Gastroesophageal sphincter (tissue), 4 donors: Measurements from ENCODE around the gene MAN2A2. TPM values are rescaled to one million over a fixed set of nuclear protein-coding genes. Genes with fewer than 3 reads are reported as not detected.

Experiments used
- ATAC-seq: fragments of 150-250 bp; one replicate; pipeline ENCODE4 v1.9.1; 2016; ENCODE audit warnings: mild to moderate bottlenecking, moderate library complexity
- H3K27ac ChIP-seq, 4 donors: fragments of 200-600 bp; sonication (generic) in 3 of 4; 1 replicate in 3 of 4; 2 replicates in 1 of 4; pipeline ENCODE4 v1.5.1; 2016 to 2019
- H3K27me3 ChIP-seq: fragments of 200-600 bp; sonication (generic); one replicate; pipeline ENCODE4 v1.5.1; 2019
- H3K36me3 ChIP-seq, 2 donors: fragments of 200-600 bp; sonication (generic); one replicate each; pipeline ENCODE4 v1.5.1; 2019; ENCODE audit warnings: control low read depth in 1 of 2
- H3K4me1 ChIP-seq, 3 donors: fragments of 200-600 bp; sonication (generic); 1 replicate in 2 of 3; 2 replicates in 1 of 3; pipeline ENCODE4 v1.5.1; 2016 to 2019; ENCODE audit warnings: control low read depth in 2 of 3
- H3K4me3 ChIP-seq, 2 donors: fragments of 200-600 bp; sonication (generic); one replicate each; pipeline ENCODE4 v1.5.1; 2019; ENCODE audit warnings: mild to moderate bottlenecking in 1 of 2, moderate library complexity in 1 of 2
- H3K9me3 ChIP-seq, 3 donors: fragments of 200-600 bp; sonication (generic); one replicate each; pipeline ENCODE4 v1.5.1; 2017 to 2019; ENCODE audit warnings: control low read depth in 2 of 3
- EP300 ChIP-seq: sonication (generic); formaldehyde crosslinking; IDR thresholded peaks from one replicate; pipeline ENCODE4 v1.6.1; 2017; ENCODE audit warnings: antibody characterized with exemption, mild to moderate bottlenecking
- POLR2A ChIP-seq, 2 donors: fragments of 450-650 bp; IDR thresholded peaks; one replicate each; pipeline ENCODE4 v1.6.1; 2017; ENCODE audit warnings: antibody characterized with exemption in 2 of 2, mild to moderate bottlenecking in 2 of 2, moderate library complexity in 1 of 2
- POLR2AphosphoS5 ChIP-seq: sonication (generic); formaldehyde crosslinking; IDR thresholded peaks from one replicate; pipeline ENCODE4 v1.6.1; 2017; ENCODE audit warnings: antibody characterized with exemption
- WGBS, 2 donors: methylation state at CpG; one replicate each; pipeline ENCODE4 v1.1.5; 2018; ENCODE audit warnings: low coverage in 1 of 2; 5-methylcytosine and 5-hydroxymethylcytosine counted together
- total RNA-seq, 4 donors: library from RNA; depleted of rRNA; stranded (reverse); fragments of >200 nt; gene quantifications; one replicate each; pipeline ENCODE4 v1.1.0, GENCODE V29; 2016
- TF ChIP-seq, protein P1 (sequence below), 4 experiments: fragments of 200-600 bp in 2 of 4; fragments of 450-650 bp in 2 of 4; sonication (generic) in 1 of 4; IDR thresholded peaks; one replicate each; pipeline ENCODE4 v1.5.1; 2017 to 2019; ENCODE audit warnings: antibody characterized with exemption in 4 of 4, mild to moderate bottlenecking in 2 of 4, moderate library complexity in 2 of 4

Gene MAN2A2
- total RNA-seq, 4 donors from 2014 or later: 19.4 to 58.2 (median 44.9) TPM

DNA sequence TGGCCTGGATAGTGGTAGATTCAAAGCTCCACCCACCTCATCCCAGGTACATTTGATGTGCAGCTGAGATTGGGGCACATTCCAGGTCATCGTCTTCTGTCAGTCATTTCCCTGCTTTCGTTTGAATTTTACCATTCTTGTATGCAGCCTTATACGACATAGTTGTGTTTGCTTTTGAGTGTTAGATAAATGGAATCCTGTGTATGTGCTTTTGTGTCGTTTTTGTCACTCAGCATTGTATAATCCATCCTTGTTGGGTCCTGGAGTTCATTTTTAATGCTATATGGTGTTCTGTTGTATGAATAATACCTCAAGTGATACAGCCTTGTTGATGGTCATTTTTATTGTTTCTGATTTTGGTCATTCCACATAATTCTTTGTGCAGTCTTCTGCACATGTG, 58.9 kb downstream of the MAN2A2 start:
- TF ChIP-seq EP300 (no peak), POLR2A (IDR thresholded peaks at IDR 0.05) (no peak), POLR2AphosphoS5 (no peak)
- TF ChIP-seq, protein P1, sequence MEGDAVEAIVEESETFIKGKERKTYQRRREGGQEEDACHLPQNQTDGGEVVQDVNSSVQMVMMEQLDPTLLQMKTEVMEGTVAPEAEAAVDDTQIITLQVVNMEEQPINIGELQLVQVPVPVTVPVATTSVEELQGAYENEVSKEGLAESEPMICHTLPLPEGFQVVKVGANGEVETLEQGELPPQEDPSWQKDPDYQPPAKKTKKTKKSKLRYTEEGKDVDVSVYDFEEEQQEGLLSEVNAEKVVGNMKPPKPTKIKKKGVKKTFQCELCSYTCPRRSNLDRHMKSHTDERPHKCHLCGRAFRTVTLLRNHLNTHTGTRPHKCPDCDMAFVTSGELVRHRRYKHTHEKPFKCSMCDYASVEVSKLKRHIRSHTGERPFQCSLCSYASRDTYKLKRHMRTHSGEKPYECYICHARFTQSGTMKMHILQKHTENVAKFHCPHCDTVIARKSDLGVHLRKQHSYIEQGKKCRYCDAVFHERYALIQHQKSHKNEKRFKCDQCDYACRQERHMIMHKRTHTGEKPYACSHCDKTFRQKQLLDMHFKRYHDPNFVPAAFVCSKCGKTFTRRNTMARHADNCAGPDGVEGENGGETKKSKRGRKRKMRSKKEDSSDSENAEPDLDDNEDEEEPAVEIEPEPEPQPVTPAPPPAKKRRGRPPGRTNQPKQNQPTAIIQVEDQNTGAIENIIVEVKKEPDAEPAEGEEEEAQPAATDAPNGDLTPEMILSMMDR (IDR thresholded peaks at IDR 0.05): no peak
- Histone ChIP-seq H3K27me3 (no peaks in the 10 kb centered on the region), H3K36me3 (peaks cover 0 to 63% of the 10 kb centered on the region in 2 donors), H3K9me3 (no peaks in the 10 kb centered on the region), H3K27ac (no peak overlapping the region), H3K4me1 (peaks cover 0 to 43% (median 7%) of the 10 kb centered on the region in 3 donors), H3K4me3 (no peak overlapping the region)
- no peak for ATAC-seq
- 79 to 88% methylated on average over 4 of the region's 4 CpGs for WGBS, 2 donors

GRCh38 chr15:90966262-90966661, 63.2 kb downstream of the MAN2A2 start:
- peaks cover 0 to under 1% (median 0%) of the 10 kb centered on the region in 3 donors for H3K4me1 ChIP-seq
- H3K4me3 ChIP-seq: no peak overlapping the region
- no peak overlapping the region for H3K27ac ChIP-seq
- 54 to 85% methylated on average over 4 to 9 of the region's 9 CpGs for WGBS, 2 donors
- no peaks in the 10 kb centered on the region for H3K27me3 ChIP-seq
- no peaks in the 10 kb centered on the region for H3K9me3 ChIP-seq
- H3K36me3 ChIP-seq: peaks cover 0 to 72% of the 10 kb centered on the region in 2 donors
- no peak for ATAC-seq
- TF ChIP-seq POLR2AphosphoS5: no peak
- TF ChIP-seq, protein P1 (IDR thresholded peaks at IDR 0.05): no peak
- TF ChIP-seq EP300: no peak
- no peak for TF ChIP-seq POLR2A (IDR thresholded peaks at IDR 0.05)

DNA sequence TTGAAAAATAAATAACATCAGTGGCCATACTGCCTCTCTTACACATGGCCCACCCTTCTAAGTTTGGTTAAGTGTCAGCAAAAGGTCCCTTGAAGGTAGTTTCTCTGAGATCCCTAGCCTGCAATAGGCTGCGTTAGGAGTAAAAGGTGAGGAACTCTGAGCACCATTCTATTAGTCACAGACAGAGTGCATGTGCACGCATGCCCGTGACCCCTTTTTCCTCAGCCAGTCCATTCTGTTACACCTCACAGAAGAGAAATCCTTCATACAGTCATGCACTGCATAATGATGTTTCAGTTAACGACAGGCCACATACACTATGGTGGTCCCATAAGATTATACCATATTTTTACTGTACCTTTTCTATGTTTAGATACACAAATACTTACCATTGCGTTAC, 64.1 kb downstream of the MAN2A2 start:
- TF ChIP-seq POLR2A (IDR thresholded peaks at IDR 0.05) (no peak), EP300 (no peak)
- ATAC-seq: no peak
- Histone ChIP-seq H3K36me3 (peaks cover 0 to 63% of the 10 kb centered on the region in 2 donors), H3K4me1 (no peaks in the 10 kb centered on the region), H3K9me3 (no peaks in the 10 kb centered on the region), H3K4me3 (no peak overlapping the region), H3K27me3 (no peaks in the 10 kb centered on the region), H3K27ac (no peak overlapping the region)
- 85 to 89% methylated on average over 4 to 5 of the region's 5 CpGs for WGBS, 2 donors

DNA sequence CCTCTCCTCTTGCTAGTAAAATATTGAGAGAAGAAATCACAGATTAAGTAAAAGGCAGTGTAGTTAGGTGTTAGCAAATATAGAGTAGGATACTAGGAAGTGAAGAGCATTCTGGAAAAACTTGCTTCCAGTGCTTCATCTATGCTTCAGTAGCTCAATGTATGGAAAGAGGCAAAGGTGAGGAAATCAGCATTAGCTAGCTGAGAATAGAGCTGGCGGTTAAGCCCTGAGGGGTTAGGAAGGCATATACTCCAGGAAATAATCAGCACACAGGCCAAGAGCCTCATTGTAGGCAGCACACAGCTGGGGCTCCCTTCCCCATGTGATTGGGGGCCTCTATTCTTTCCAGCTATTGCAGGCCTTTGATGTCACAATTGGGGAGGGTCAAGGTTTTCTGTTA, 65.3 kb downstream of the MAN2A2 start:
- no peak for ATAC-seq
- WGBS, 2 donors: 100% methylated on average over 1 of the region's 1 CpG
- Histone ChIP-seq H3K4me3 (no peak overlapping the region), H3K9me3 (no peaks in the 10 kb centered on the region), H3K4me1 (no peaks in the 10 kb centered on the region), H3K36me3 (peaks cover 0 to 53% of the 10 kb centered on the region in 2 donors), H3K27ac (no peak overlapping the region), H3K27me3 (no peaks in the 10 kb centered on the region)
- TF ChIP-seq EP300: no peak
- TF ChIP-seq POLR2AphosphoS5: no peak
- no peak for TF ChIP-seq POLR2A (IDR thresholded peaks at IDR 0.05)
- TF ChIP-seq, protein P1 (IDR thresholded peaks at IDR 0.05): no peak

DNA sequence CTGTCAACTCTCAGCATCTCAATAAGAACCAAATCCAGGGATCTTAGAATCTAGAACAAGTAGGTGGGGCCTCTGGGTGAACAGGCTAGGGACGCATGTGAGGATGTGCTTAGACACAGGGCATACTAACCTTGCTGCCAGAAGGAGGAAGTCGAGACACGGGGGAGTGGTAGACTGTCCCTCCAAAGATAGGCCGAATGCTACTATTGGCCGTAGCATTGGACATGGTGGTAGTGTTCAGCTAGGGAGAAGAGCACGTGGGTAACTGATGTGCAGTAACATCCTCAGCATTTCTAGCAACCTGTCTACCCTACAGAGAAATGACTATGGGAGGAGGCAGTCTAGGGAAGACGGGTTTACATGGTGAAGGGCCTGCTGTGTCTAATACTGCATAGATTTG, 67.2 kb downstream of the MAN2A2 start:
- Histone ChIP-seq H3K27me3 (no peaks in the 10 kb centered on the region), H3K9me3 (no peaks in the 10 kb centered on the region), H3K27ac (no peak overlapping the region), H3K36me3 (peaks cover 0 to 54% of the 10 kb centered on the region in 2 donors), H3K4me3 (no peak overlapping the region), H3K4me1 (no peaks in the 10 kb centered on the region)
- WGBS, 2 donors: 87 to 89% methylated on average over 3 to 6 of the region's 7 CpGs
- ATAC-seq: no peak
- TF ChIP-seq POLR2AphosphoS5 (no peak), POLR2A (IDR thresholded peaks at IDR 0.05) (no peak), EP300 (no peak)
- TF ChIP-seq, protein P1 (IDR thresholded peaks at IDR 0.05): no peak
